ENCODE data around the gene LCMT1.

GRCh38 chr16:25223964-25224363 lies 112.4 kb downstream of the LCMT1 start:
- no peak for TF ChIP-seq CTCF (IDR thresholded peaks at IDR 0.05)
- TF ChIP-seq POLR2AphosphoS5 (IDR thresholded peaks at IDR 0.05; ENCODE audit: low read depth, low read length): no peak
- TF ChIP-seq, protein P1, sequence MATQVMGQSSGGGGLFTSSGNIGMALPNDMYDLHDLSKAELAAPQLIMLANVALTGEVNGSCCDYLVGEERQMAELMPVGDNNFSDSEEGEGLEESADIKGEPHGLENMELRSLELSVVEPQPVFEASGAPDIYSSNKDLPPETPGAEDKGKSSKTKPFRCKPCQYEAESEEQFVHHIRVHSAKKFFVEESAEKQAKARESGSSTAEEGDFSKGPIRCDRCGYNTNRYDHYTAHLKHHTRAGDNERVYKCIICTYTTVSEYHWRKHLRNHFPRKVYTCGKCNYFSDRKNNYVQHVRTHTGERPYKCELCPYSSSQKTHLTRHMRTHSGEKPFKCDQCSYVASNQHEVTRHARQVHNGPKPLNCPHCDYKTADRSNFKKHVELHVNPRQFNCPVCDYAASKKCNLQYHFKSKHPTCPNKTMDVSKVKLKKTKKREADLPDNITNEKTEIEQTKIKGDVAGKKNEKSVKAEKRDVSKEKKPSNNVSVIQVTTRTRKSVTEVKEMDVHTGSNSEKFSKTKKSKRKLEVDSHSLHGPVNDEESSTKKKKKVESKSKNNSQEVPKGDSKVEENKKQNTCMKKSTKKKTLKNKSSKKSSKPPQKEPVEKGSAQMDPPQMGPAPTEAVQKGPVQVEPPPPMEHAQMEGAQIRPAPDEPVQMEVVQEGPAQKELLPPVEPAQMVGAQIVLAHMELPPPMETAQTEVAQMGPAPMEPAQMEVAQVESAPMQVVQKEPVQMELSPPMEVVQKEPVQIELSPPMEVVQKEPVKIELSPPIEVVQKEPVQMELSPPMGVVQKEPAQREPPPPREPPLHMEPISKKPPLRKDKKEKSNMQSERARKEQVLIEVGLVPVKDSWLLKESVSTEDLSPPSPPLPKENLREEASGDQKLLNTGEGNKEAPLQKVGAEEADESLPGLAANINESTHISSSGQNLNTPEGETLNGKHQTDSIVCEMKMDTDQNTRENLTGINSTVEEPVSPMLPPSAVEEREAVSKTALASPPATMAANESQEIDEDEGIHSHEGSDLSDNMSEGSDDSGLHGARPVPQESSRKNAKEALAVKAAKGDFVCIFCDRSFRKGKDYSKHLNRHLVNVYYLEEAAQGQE (IDR thresholded peaks at IDR 0.05; ENCODE audit: insufficient read depth in 1 of 2, low read depth in 2 of 2, low read length in 1 of 2): no peak
